Activated T-cell treated with anti-CD3 and anti-CD28 coated beads for 48 hours (primary cell): ENCODE measurements around the gene JOSD2.

Experiments
- DNase-seq: peaks from one replicate; pipeline ENCODE4 v3.0.0-alpha.2; 2020; ENCODE audit warnings: low read depth

JOSD2 gene

GRCh38 chr19:50514346-50515167, 3.6 kb upstream of the JOSD2 start:
- no peak for DNase-seq

- DNase-seq, result no peak
Measured at GRCh38 chr19:50513746-50514345, 2.9 kb upstream of the JOSD2 start, which contains the start of gene ASPDH. TSS of gene ASPDH (minus strand) at chr19:50513913. CDS start at chr19:50513823, 90 bp downstream.

GRCh38 chr19:50512999-50513745, 2.2 kb upstream of the JOSD2 start:
- DNase-seq, result no peak

GRCh38 chr19:50512112-50512998, 1.4 kb upstream of the JOSD2 start:
- no peak for DNase-seq

GRCh38 chr19:50510700-50511068, 307 bp downstream of the JOSD2 start:
- DNase-seq, result no peak

GRCh38 chr19:50510121-50510670, 795 bp downstream of the JOSD2 start:
- no peak for DNase-seq

GRCh38 chr19:50509366-50509765, 1.6 kb downstream of the JOSD2 start:
- no peak for DNase-seq

- DNase-seq, result no peak
Measured at GRCh38 chr19:50508843-50509190, 2.2 kb downstream of the JOSD2 start.

- no peak for DNase-seq
Measured at GRCh38 chr19:50507376-50507775, 3.6 kb downstream of the JOSD2 start.

- DNase-seq, result no peak
Measured at GRCh38 chr19:50506700-50507099, 4.3 kb downstream of the JOSD2 start.

GRCh38 chr19:50505856-50506611, 5.0 kb downstream of the JOSD2 start:
- no peak for DNase-seq

GRCh38 chr19:50501568-50502475, 9.2 kb downstream of the JOSD2 start:
- no peak for DNase-seq

- no peak for DNase-seq
Measured at GRCh38 chr19:50501186-50501567, 9.8 kb downstream of the JOSD2 start.

GRCh38 chr19:50500753-50501151, 10.2 kb downstream of the JOSD2 start:
- no peak for DNase-seq

- no peak for DNase-seq
Measured at GRCh38 chr19:50500060-50500752, 10.8 kb downstream of the JOSD2 start.

GRCh38 chr19:50498219-50499056, 12.6 kb downstream of the JOSD2 start:
- DNase-seq, result no peak

GRCh38 chr19:50497022-50497405, 14.0 kb downstream of the JOSD2 start:
- no peak for DNase-seq
